Measurements from ENCODE around the gene HACD2. TPM values are rescaled to one million over a fixed set of nuclear protein-coding genes. Genes with fewer than 3 reads are reported as not detected.

The HACD2 gene
- total RNA-seq, 1 experiment from 2014 or later: 43.0 TPM

GRCh38 chr3:123623346-123623880 is 38.6 kb upstream of the HACD2 start:
- Histone ChIP-seq H3K9me2 (ENCODE audit: insufficient read depth) (no peaks in the 10 kb centered on the region), H3K4me1 (ENCODE audit: control insufficient read depth in 1 of 2, insufficient read depth in 2 of 2, low read length in 2 of 2) (0 out of 4 replicates have a peak, but pooled peaks cover 0 to 3% of the 10 kb centered on the region in 2 experiments), H3K4me3 (replicated peaks in 1 of 2; ENCODE audit: low read depth in 1 of 2, low read length in 2 of 2) (no peak overlapping the region), H3K4me2 (ENCODE audit: low read length) (no peak overlapping the region), H3K79me2 (ENCODE audit: insufficient read depth, low read length) (no peaks in the 10 kb centered on the region), H3K27ac (ENCODE audit: low read depth, low read length) (no peak overlapping the region), H3K36me3 (ENCODE audit: control insufficient read depth in 1 of 2, insufficient read depth in 2 of 2, low read length in 2 of 2) (no peaks in the 10 kb centered on the region), H3K9ac (ENCODE audit: low read length) (no peak overlapping the region), H3K9me3 (ENCODE audit: control insufficient read depth in 1 of 2, insufficient read depth in 1 of 2, low read depth in 1 of 2, low read length in 2 of 2) (no peaks in the 10 kb centered on the region), H4K20me1 (ENCODE audit: insufficient read depth) (no peaks in the 10 kb centered on the region), H3K27me3 (ENCODE audit: insufficient read depth, low read length) (no peaks in the 10 kb centered on the region), H2AFZ (ENCODE audit: low read depth, low read length, poor library complexity, severe bottlenecking) (no peak overlapping the region)
- BruUV-seq (replicated peaks): no TSS peak
- no peak for TF ChIP-seq EZH2phosphoT487 (IDR thresholded peaks at IDR 0.05; ENCODE audit: borderline replicate concordance)
- DNase-seq (ENCODE audit: low read depth, low spot score) (no peak), ATAC-seq (no peak)
- intact Hi-C loops (cut with micrococcal nuclease): no loop called here
- ChIA-PET RAD21 (ENCODE audit: low non-redundant PET in 1 of 2, low total read pairs in 2 of 2, uncharacterized antibody in 2 of 2, unreplicated experiment in 2 of 2) (interaction anchor here in 1 of 2 experiments (1.0 kb wide), 1 partner anchor 19 kb away, joined by 3 read pairs; no protein-coding TSS in a partner anchor), CTCF (interaction anchor here (1.9 kb wide), 1 partner anchor 19 kb away, joined by 7 read pairs; no protein-coding TSS in a partner anchor), POLR2A (no interaction called here)

- no peak overlapping the region for H2AFZ ChIP-seq (ENCODE audit: low read depth, low read length, poor library complexity, severe bottlenecking)
- H4K20me1 ChIP-seq (ENCODE audit: insufficient read depth): no peaks in the 10 kb centered on the region
- no peak overlapping the region for H3K9ac ChIP-seq (ENCODE audit: low read length)
- no peaks in the 10 kb centered on the region for H3K9me3 ChIP-seq (ENCODE audit: control insufficient read depth in 1 of 2, insufficient read depth in 1 of 2, low read depth in 1 of 2, low read length in 2 of 2)
- BruUV-seq (replicated peaks): no TSS peak
- no peak overlapping the region for H3K4me2 ChIP-seq (ENCODE audit: low read length)
- ATAC-seq (no peak), DNase-seq (ENCODE audit: low read depth, low spot score) (no peak)
- H3K27ac ChIP-seq (ENCODE audit: low read depth, low read length): no peak overlapping the region
- intact Hi-C loops (cut with micrococcal nuclease): no loop called here
- TF ChIP-seq RAD21 (IDR thresholded peaks at IDR 0.05; ENCODE audit: low read depth) (no peak), FOSL1 (IDR thresholded peaks at IDR 0.05; ENCODE audit: low read depth) (no peak), JUND (IDR thresholded peaks at IDR 0.05) (no peak), ELF1 (IDR thresholded peaks at IDR 0.05; ENCODE audit: borderline replicate concordance, low read depth) (no peak), MAX (IDR thresholded peaks at IDR 0.05) (no peak)
- ChIA-PET CTCF (interaction anchor here (1.9 kb wide), 1 partner anchor 19 kb away, joined by 7 read pairs; no protein-coding TSS in a partner anchor), RAD21 (ENCODE audit: low non-redundant PET in 1 of 2, low total read pairs in 2 of 2, uncharacterized antibody in 2 of 2, unreplicated experiment in 2 of 2) (no interaction called here), POLR2A (no interaction called here)
- H3K9me2 ChIP-seq (ENCODE audit: insufficient read depth): no peaks in the 10 kb centered on the region
- no peaks in the 10 kb centered on the region for H3K36me3 ChIP-seq (ENCODE audit: control insufficient read depth in 1 of 2, insufficient read depth in 2 of 2, low read length in 2 of 2)
- H3K79me2 ChIP-seq (ENCODE audit: insufficient read depth, low read length): no peaks in the 10 kb centered on the region
- no peak overlapping the region for H3K4me3 ChIP-seq (replicated peaks in 1 of 2; ENCODE audit: low read depth in 1 of 2, low read length in 2 of 2)
- 0 out of 4 replicates have a peak, but pooled peaks cover 0 to 3% of the 10 kb centered on the region in 2 experiments for H3K4me1 ChIP-seq (ENCODE audit: control insufficient read depth in 1 of 2, insufficient read depth in 2 of 2, low read length in 2 of 2)
- H3K27me3 ChIP-seq (ENCODE audit: insufficient read depth, low read length): no peaks in the 10 kb centered on the region
Observed at GRCh38 chr3:123622766-123623165, 37.9 kb upstream of the HACD2 start.

Data from HCT116 (cell line).